GM12801 (cell line): Measurements from ENCODE around the gene C3.

Experiments
- CTCF ChIP-seq: IDR thresholded peaks from one replicate; pipeline ENCODE4 v1.5.1; 2011; ENCODE audit warnings: control low read depth; ENCODE audit not compliant: insufficient read length; ENCODE audit errors: extremely low read depth

The C3 gene

GRCh38 chr19:6720369-6721137 is at the start of gene C3:
Gene C3, minus strand, starts transcription at chr19:6720650. Its CDS starts 61 bp downstream, at chr19:6720589.
- TF ChIP-seq CTCF = no peak

- no peak for TF ChIP-seq CTCF
Measured at GRCh38 chr19:6769006-6769619, 48.7 kb upstream of the C3 start.

- no peak for TF ChIP-seq CTCF
Measured at GRCh38 chr19:6768236-6768785, 47.9 kb upstream of the C3 start.

GRCh38 chr19:6767357-6768235 is 47.1 kb upstream of the C3 start, which contains the start of gene SH2D3A:
Gene SH2D3A, minus strand, starts transcription at chr19:6767435. Its CDS starts 3,687 bp downstream, at chr19:6763748.
- no peak for TF ChIP-seq CTCF

GRCh38 chr19:6767081-6767356 is 46.6 kb upstream of the C3 start:
- TF ChIP-seq CTCF = no peak

- TF ChIP-seq CTCF = no peak
Measured at GRCh38 chr19:6766357-6767080, 46.1 kb upstream of the C3 start.
